ENCODE measurements around the gene CALD1.

CALD1 gene

DNA sequence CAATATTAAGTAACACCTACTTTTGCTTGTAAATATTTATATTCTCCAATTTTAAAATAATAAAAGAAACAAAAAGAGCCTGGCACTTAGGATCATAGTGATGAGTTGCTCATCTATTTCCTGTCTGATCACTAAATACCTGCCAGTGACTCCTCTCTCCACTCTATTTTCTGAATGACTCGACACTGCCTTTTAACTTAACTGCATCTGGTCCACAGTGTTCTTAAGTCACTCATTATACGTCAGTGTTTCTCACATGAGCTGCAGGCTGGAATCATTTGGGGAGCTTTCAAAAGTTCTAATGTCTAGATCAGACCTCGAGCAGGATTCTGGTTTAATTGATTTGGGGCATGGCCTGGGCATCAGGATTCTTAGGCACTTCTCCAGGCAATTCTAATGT lies 128.9 kb downstream of the CALD1 start (continued):
- TF ChIP-seq ZFP3 (CRISPR knock-in tag; IDR thresholded peaks at IDR 0.05) (no peak), SNAI2 (CRISPR knock-in tag; IDR thresholded peaks at IDR 0.05) (no peak)
- TF ChIP-seq, protein P1, sequence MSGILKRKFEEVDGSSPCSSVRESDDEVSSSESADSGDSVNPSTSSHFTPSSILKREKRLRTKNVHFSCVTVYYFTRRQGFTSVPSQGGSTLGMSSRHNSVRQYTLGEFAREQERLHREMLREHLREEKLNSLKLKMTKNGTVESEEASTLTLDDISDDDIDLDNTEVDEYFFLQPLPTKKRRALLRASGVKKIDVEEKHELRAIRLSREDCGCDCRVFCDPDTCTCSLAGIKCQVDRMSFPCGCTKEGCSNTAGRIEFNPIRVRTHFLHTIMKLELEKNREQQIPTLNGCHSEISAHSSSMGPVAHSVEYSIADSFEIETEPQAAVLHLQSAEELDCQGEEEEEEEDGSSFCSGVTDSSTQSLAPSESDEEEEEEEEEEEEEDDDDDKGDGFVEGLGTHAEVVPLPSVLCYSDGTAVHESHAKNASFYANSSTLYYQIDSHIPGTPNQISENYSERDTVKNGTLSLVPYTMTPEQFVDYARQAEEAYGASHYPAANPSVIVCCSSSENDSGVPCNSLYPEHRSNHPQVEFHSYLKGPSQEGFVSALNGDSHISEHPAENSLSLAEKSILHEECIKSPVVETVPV (CRISPR knock-in tag; IDR thresholded peaks at IDR 0.05), result no peak

DNA sequence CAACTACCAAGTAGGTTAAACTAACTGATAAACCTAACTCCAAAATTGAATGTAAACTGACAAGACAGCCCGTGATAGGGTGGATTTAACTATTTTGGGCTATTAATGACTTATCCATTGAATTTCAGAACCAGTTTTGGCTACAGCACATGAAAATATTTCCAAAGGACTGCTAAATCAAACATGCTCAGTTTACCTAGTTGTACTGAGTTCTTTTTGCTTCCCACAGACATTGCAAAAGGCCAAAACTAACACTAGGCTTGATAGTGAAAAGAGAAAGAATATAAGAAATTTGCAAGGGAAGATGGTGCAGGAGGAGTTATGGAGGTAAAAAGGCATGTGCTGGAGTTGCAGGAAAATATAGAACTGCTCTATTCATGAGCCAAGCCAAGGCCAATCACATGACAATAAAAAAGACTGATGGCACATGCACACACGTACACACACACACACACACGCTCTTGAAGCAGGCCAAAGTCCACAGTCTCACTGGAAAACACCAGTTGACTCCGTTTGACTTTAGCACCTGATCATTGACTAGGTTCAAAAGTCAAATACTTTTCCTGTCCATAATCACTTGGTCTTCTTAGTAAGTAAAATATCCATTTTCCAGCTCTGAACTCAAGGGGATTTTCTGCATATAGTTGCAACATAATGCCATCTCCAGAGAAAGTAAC lies 130.9 kb downstream of the CALD1 start:
- TF ChIP-seq GLIS3 (CRISPR knock-in tag; IDR thresholded peaks at IDR 0.05) (no peak), TOX (CRISPR knock-in tag; IDR thresholded peaks at IDR 0.05; ENCODE audit: borderline replicate concordance) (no peak), ZNF8 (CRISPR knock-in tag; IDR thresholded peaks at IDR 0.05) (no peak), RARB (CRISPR knock-in tag; IDR thresholded peaks at IDR 0.05) (no peak), OSR1 (CRISPR knock-in tag; IDR thresholded peaks at IDR 0.05) (no peak), PPARA (CRISPR knock-in tag; IDR thresholded peaks at IDR 0.05; ENCODE audit: borderline replicate concordance) (no peak), ZFP30 (CRISPR knock-in tag; IDR thresholded peaks at IDR 0.05) (no peak), ISL1 (CRISPR knock-in tag; IDR thresholded peaks at IDR 0.05) (no peak)
- ATAC-seq, result no peak

DNA sequence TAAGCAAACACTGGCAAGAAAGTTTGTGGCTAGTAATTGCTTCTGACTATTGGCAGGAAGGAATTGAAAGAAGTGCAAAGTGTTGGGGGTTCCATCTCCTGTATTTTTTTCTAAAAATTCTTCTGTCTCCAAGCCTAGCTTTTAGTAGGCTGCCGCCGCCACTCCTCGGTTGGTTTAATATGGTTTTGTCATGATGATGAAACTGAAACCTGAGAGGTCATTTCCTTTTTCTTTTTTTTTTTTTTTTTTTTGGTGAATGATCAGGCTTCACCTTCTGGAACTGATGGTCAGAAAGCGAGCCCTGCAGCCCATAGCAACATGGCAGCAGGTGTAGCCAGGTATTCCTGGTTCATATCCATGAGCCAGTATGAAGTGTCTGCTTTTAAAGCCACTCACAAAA lies 131.5 kb downstream of the CALD1 start:
- ATAC-seq, result no peak
- TF ChIP-seq, protein P1 (CRISPR knock-in tag; IDR thresholded peaks at IDR 0.05), result no peak
- TF ChIP-seq TCF4 (CRISPR knock-in tag; IDR thresholded peaks at IDR 0.05; ENCODE audit: borderline replicate concordance), result no peak
- no peak for TF ChIP-seq BACH2 (CRISPR knock-in tag; IDR thresholded peaks at IDR 0.05; ENCODE audit: borderline replicate concordance)
- TF ChIP-seq PPARA (CRISPR knock-in tag; IDR thresholded peaks at IDR 0.05; ENCODE audit: borderline replicate concordance), result no peak
- TF ChIP-seq, protein P2, sequence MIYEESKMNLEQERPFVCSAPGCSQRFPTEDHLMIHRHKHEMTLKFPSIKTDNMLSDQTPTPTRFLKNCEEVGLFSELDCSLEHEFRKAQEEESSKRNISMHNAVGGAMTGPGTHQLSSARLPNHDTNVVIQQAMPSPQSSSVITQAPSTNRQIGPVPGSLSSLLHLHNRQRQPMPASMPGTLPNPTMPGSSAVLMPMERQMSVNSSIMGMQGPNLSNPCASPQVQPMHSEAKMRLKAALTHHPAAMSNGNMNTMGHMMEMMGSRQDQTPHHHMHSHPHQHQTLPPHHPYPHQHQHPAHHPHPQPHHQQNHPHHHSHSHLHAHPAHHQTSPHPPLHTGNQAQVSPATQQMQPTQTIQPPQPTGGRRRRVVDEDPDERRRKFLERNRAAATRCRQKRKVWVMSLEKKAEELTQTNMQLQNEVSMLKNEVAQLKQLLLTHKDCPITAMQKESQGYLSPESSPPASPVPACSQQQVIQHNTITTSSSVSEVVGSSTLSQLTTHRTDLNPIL (CRISPR knock-in tag; IDR thresholded peaks at IDR 0.05; ENCODE audit: low read depth), result no peak
- TF ChIP-seq CSDC2 (CRISPR knock-in tag; IDR thresholded peaks at IDR 0.05), result no peak
- TF ChIP-seq ESRRG (CRISPR knock-in tag; IDR thresholded peaks at IDR 0.05), result no peak
- TF ChIP-seq, protein P3, sequence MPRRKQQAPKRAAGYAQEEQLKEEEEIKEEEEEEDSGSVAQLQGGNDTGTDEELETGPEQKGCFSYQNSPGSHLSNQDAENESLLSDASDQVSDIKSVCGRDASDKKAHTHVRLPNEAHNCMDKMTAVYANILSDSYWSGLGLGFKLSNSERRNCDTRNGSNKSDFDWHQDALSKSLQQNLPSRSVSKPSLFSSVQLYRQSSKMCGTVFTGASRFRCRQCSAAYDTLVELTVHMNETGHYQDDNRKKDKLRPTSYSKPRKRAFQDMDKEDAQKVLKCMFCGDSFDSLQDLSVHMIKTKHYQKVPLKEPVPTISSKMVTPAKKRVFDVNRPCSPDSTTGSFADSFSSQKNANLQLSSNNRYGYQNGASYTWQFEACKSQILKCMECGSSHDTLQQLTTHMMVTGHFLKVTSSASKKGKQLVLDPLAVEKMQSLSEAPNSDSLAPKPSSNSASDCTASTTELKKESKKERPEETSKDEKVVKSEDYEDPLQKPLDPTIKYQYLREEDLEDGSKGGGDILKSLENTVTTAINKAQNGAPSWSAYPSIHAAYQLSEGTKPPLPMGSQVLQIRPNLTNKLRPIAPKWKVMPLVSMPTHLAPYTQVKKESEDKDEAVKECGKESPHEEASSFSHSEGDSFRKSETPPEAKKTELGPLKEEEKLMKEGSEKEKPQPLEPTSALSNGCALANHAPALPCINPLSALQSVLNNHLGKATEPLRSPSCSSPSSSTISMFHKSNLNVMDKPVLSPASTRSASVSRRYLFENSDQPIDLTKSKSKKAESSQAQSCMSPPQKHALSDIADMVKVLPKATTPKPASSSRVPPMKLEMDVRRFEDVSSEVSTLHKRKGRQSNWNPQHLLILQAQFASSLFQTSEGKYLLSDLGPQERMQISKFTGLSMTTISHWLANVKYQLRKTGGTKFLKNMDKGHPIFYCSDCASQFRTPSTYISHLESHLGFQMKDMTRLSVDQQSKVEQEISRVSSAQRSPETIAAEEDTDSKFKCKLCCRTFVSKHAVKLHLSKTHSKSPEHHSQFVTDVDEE (CRISPR knock-in tag; IDR thresholded peaks at IDR 0.05), result no peak
- TF ChIP-seq, protein P4, sequence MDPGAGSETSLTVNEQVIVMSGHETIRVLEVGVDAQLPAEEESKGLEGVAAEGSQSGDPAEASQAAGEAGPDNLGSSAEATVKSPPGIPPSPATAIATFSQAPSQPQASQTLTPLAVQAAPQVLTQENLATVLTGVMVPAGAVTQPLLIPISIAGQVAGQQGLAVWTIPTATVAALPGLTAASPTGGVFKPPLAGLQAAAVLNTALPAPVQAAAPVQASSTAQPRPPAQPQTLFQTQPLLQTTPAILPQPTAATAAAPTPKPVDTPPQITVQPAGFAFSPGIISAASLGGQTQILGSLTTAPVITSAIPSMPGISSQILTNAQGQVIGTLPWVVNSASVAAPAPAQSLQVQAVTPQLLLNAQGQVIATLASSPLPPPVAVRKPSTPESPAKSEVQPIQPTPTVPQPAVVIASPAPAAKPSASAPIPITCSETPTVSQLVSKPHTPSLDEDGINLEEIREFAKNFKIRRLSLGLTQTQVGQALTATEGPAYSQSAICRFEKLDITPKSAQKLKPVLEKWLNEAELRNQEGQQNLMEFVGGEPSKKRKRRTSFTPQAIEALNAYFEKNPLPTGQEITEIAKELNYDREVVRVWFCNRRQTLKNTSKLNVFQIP (CRISPR knock-in tag; IDR thresholded peaks at IDR 0.05; ENCODE audit: borderline replicate concordance, low read depth), result no peak
- TF ChIP-seq ZNF70 (CRISPR knock-in tag; IDR thresholded peaks at IDR 0.05), result no peak
- TF ChIP-seq SNAI2 (CRISPR knock-in tag; IDR thresholded peaks at IDR 0.05), result no peak
- TF ChIP-seq, protein P5, sequence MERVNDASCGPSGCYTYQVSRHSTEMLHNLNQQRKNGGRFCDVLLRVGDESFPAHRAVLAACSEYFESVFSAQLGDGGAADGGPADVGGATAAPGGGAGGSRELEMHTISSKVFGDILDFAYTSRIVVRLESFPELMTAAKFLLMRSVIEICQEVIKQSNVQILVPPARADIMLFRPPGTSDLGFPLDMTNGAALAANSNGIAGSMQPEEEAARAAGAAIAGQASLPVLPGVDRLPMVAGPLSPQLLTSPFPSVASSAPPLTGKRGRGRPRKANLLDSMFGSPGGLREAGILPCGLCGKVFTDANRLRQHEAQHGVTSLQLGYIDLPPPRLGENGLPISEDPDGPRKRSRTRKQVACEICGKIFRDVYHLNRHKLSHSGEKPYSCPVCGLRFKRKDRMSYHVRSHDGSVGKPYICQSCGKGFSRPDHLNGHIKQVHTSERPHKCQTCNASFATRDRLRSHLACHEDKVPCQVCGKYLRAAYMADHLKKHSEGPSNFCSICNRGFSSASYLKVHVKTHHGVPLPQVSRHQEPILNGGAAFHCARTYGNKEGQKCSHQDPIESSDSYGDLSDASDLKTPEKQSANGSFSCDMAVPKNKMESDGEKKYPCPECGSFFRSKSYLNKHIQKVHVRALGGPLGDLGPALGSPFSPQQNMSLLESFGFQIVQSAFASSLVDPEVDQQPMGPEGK (CRISPR knock-in tag; IDR thresholded peaks at IDR 0.05; ENCODE audit: borderline replicate concordance), result no peak
- TF ChIP-seq ZNF8 (CRISPR knock-in tag; IDR thresholded peaks at IDR 0.05), result no peak
- TF ChIP-seq ZFP3 (CRISPR knock-in tag; IDR thresholded peaks at IDR 0.05), result no peak
- no peak for TF ChIP-seq ZNF565 (CRISPR knock-in tag; conservative IDR thresholded peaks at IDR 0.05; ENCODE audit: low read depth)
- no peak for TF ChIP-seq ZFP30 (CRISPR knock-in tag; IDR thresholded peaks at IDR 0.05)
- TF ChIP-seq OSR1 (CRISPR knock-in tag; IDR thresholded peaks at IDR 0.05), result no peak
- no peak for TF ChIP-seq ZC3H10 (CRISPR knock-in tag; IDR thresholded peaks at IDR 0.05)
- no peak for TF ChIP-seq ARNTL (CRISPR knock-in tag; IDR thresholded peaks at IDR 0.05; ENCODE audit: borderline replicate concordance, low read depth)

Data from SK-N-SH treated with all-trans-retinoic acid at 6 μM for 48 hours (cell line).